Left lung (tissue), 10 donors: ENCODE measurements around the gene PMS1. TPM values are rescaled to one million over a fixed set of nuclear protein-coding genes. Genes with fewer than 3 reads are reported as not detected.
A peak's percentile ranks its signal among the peaks of the same experiment; 100 is the strongest.

Experiments
- ATAC-seq: fragments of 200-7000 bp; cut with Tn5 transposase; one replicate; pipeline ENCODE4 v1.9.1; 2020; ENCODE audit warnings: moderate library complexity
- DNase-seq, 4 donors: peaks; one replicate each; pipeline ENCODE4 v3.0.0-alpha.2; 2013 to 2020
- H3K27ac ChIP-seq, 2 donors: fragments of 200-600 bp; sonication (generic) in 1 of 2; one replicate each; pipeline versions ENCODE4 v1.5.0 to v1.8.0; 2020 to 2021
- H3K27me3 ChIP-seq, 2 donors: fragments of 200-600 bp; sonication (generic) in 1 of 2; one replicate each; pipeline versions ENCODE4 v1.5.0 to v1.8.0; 2020 to 2021
- H3K36me3 ChIP-seq, 2 donors: fragments of 200-600 bp; sonication (generic) in 1 of 2; one replicate each; pipeline versions ENCODE4 v1.5.0 to v1.8.0; 2020 to 2021
- H3K4me1 ChIP-seq, 2 donors: fragments of 200-600 bp; one replicate each; pipeline ENCODE4 v1.8.0; 2021
- H3K4me3 ChIP-seq, 2 donors: fragments of 200-600 bp; sonication (generic) in 1 of 2; one replicate each; pipeline versions ENCODE4 v1.5.0 to v1.8.0; 2020 to 2021; ENCODE audit warnings: mild to moderate bottlenecking in 1 of 2
- H3K9me3 ChIP-seq, 2 donors: fragments of 200-600 bp; sonication (generic) in 1 of 2; one replicate each; pipeline versions ENCODE4 v1.5.0 to v1.8.0; 2020 to 2021
- intact Hi-C, 2 donors: fragments of 100-400 bp; cut with DNase I; formaldehyde crosslinking; loops; one replicate each; pipeline versions ENCODE4 v1.11.2 to v1.14.2; 2022
- polyA plus RNA-seq, 6 donors: library from polyadenylated mRNA; unstranded; fragments of 120-200 nt; gene quantifications; one replicate each; pipeline ENCODE4 v1.2.1, GENCODE V29; 2013; ENCODE audit not compliant: insufficient read length in 6 of 6
- total RNA-seq, 2 donors: library from RNA; stranded (reverse); fragmentation: NEBNext Ultra II Directional; extraction: Animal tissue kit (Norgen Biotek cat#: 25700); gene quantifications; one replicate each; pipeline ENCODE4 v1.2.1, GENCODE V29; 2021
- TF ChIP-seq, protein P1 (sequence below), 2 donors: fragments of 200-600 bp; sonication (generic) in 1 of 2; IDR thresholded peaks; one replicate each; pipeline versions ENCODE4 v1.5.0 to v1.8.0; 2021; ENCODE audit warnings: antibody characterized with exemption in 2 of 2
- donor health status: DM: no; HTN: yes; CAD: no.
- donor health status: DM: no; HTN: no; CAD: no.

PMS1 gene
- total and polyA plus RNA-seq, 8 donors: 25.4 to 51.6 (median 45.1) TPM

DNA sequence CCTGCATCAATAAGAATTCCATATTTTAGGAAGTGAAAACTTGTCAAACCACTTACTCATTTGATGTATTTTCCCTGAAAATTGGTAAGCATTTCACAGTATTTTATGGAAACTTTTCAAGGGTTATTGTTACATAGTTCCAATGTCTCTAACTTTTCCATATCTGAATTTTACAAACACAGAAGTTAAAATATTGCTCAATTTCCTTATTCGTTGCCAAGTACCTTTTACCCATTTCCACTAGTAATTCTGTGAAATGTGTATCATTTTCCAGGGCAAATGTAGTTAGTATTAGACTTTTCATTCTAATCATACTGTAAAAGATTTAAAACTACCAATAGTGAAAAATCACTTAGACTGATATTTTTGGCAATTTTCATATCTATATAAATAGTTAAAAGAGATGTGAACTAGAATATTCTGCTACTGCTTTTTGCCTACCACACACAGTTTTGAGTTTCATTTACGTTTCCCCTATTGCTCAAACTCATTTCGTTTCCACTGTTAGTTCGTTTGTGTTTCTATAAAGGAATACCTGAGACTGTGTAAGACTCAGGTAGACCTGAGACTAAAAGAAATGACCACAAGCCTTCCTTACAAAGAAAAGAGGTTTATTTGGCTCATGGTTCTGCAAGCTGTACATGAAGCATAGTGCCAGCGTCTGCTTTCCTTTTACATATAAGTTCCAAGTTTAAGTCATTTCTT is 86.3 kb downstream of the PMS1 start:
- Histone ChIP-seq H3K4me1 (peaks cover 0 to 10% of the 10 kb centered on the region in 2 donors), H3K27ac (peak overlapping the region in 1 of 2 donors; percentile 43), H3K27me3 (no peaks in the 10 kb centered on the region), H3K9me3 (no peaks in the 10 kb centered on the region), H3K4me3 (no peak overlapping the region), H3K36me3 (peaks cover 0 to 13% of the 10 kb centered on the region in 2 donors)
- DNase-seq (no peak), ATAC-seq (no peak)
- intact Hi-C loops: no loop called here
- TF ChIP-seq, protein P1, sequence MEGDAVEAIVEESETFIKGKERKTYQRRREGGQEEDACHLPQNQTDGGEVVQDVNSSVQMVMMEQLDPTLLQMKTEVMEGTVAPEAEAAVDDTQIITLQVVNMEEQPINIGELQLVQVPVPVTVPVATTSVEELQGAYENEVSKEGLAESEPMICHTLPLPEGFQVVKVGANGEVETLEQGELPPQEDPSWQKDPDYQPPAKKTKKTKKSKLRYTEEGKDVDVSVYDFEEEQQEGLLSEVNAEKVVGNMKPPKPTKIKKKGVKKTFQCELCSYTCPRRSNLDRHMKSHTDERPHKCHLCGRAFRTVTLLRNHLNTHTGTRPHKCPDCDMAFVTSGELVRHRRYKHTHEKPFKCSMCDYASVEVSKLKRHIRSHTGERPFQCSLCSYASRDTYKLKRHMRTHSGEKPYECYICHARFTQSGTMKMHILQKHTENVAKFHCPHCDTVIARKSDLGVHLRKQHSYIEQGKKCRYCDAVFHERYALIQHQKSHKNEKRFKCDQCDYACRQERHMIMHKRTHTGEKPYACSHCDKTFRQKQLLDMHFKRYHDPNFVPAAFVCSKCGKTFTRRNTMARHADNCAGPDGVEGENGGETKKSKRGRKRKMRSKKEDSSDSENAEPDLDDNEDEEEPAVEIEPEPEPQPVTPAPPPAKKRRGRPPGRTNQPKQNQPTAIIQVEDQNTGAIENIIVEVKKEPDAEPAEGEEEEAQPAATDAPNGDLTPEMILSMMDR (IDR thresholded peaks at IDR 0.05): no peak

DNA sequence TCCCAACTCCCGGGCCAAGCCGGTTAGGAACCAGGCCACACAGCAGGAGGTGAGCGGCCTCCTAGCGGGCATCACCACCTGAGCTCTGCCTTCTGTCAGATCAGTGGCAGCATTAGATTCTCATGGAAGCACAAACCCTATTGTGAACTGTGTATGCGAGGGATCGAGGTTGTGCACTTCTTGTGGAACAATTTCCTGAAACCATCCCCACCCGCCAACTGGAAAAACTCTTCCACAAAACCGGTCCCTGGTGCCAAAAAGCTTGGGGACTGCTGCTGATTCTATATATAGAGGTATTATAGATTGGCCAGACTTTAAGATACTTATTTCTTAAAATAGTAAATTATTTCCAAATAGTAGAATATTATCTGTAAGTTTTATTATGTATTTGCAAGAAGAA is 89.4 kb downstream of the PMS1 start:
- peak in 1 of 4 donors; percentile 54 for DNase-seq
- Histone ChIP-seq H3K4me3 (no peak overlapping the region), H3K4me1 (peaks cover 0 to 10% of the 10 kb centered on the region in 2 donors), H3K27me3 (no peaks in the 10 kb centered on the region), H3K9me3 (no peaks in the 10 kb centered on the region), H3K36me3 (peaks cover 0 to 9% of the 10 kb centered on the region in 2 donors), H3K27ac (no peak overlapping the region)
- TF ChIP-seq, protein P1 (IDR thresholded peaks at IDR 0.05): no peak
- intact Hi-C loops: no loop called here
- ATAC-seq: no peak

DNA sequence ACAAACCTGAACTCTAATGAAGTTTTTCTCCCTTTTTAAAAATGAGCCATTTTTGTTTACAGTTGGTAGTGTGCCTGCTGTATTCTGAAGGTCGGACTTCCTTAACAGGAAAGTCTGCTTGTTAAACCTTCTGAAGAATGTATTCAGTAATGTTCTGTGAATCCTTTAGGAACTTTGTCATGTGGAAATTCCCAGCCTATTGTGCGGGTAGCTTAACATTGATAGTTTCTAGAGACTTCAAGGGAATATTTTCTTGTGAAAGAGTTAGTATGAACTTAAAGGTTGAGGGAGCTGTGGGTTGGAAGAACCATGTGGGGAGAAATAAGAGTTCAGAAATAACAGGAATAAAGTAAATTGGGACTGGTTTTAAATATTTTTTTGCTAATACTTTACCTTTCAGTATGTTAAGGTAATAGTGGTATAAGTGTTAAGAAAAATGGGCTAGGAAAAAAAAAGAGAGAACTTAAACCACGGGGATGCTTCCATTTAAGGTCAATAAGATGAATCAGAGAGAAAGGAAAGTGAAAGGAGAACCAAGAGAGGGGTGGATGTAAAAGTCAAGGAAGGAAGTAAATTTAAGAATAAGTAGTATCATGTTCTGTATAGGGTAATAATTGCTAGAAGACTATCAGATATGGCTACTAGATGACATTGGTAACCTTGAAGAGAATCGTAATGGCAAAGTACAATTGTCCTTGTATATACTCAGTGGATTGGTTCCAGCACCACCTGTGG is 90.5 kb downstream of the PMS1 start:
- H3K36me3 ChIP-seq: peaks cover 0 to 9% of the 10 kb centered on the region in 2 donors
- peaks cover 0 to 10% of the 10 kb centered on the region in 2 donors for H3K4me1 ChIP-seq
- intact Hi-C loops: no loop called here
- DNase-seq: no peak
- no peaks in the 10 kb centered on the region for H3K9me3 ChIP-seq
- TF ChIP-seq, protein P1 (IDR thresholded peaks at IDR 0.05): no peak
- H3K27ac ChIP-seq: no peak overlapping the region
- no peaks in the 10 kb centered on the region for H3K27me3 ChIP-seq
- ATAC-seq: no peak
- no peak overlapping the region for H3K4me3 ChIP-seq

DNA sequence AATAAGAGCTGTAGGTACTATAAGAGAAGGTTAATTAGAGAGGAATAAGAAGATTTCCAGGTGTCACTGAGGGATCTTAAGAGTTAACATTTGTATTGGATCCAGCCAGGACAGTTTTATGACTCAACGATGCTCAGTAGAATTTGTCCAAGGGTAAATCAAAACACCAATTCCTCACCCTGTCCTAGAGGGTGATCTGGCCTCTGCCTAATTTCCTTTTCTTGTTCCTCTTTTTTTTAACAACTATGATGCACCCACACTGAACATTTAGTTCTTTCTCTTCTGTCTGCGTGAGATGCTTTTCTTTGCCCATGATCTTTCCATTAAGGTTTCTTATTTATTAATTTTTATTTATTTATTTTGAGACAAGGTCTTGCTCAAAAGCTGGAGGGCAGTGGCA is 92.0 kb downstream of the PMS1 start:
- Histone ChIP-seq H3K36me3 (peaks cover 0 to 9% of the 10 kb centered on the region in 2 donors), H3K9me3 (no peaks in the 10 kb centered on the region), H3K27ac (no peak overlapping the region), H3K27me3 (no peaks in the 10 kb centered on the region), H3K4me1 (peaks cover 0 to under 1% of the 10 kb centered on the region in 2 donors), H3K4me3 (no peak overlapping the region)
- DNase-seq (no peak), ATAC-seq (no peak)
- intact Hi-C loops: no loop called here
- TF ChIP-seq, protein P1 (IDR thresholded peaks at IDR 0.05): no peak

GRCh38 chr2:189879716-189880081 is 95.4 kb downstream of the PMS1 start:
- TF ChIP-seq, protein P1 (IDR thresholded peaks at IDR 0.05): no peak
- Histone ChIP-seq H3K9me3 (no peaks in the 10 kb centered on the region), H3K27me3 (no peaks in the 10 kb centered on the region), H3K4me3 (no peak overlapping the region), H3K4me1 (no peaks in the 10 kb centered on the region), H3K27ac (no peak overlapping the region), H3K36me3 (peaks cover 0 to 4% of the 10 kb centered on the region in 2 donors)
- ATAC-seq: no peak
- no peak for DNase-seq
- intact Hi-C loops: no loop called here
